Measurements from ENCODE around the gene STK11IP.

Gene STK11IP

DNA sequence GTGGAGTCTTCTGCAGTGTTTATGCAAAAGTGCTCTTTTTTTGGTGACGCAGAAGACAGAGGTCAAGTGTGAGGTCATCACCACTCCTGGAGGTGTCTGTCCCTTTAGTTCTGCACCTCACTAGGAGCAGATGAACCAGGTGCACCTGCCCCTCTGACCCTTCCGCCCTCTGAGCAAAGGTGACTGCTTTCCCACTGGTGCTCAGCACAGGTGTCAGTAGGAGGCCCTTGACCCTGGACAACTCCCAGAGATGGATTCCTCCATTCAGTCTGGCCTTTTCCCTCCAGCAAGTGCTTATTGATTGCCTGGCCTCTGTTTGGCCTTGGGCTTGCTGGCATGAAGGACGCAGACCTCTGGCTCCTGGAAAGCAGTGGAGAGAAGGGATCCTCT lies 21.1 kb downstream of the STK11IP start:
- DNase-seq: no peak

- DNase-seq: no peak
These were observed 21.6 kb downstream of the STK11IP start for GRCh38 chr2:219619235-219619634.

DNA sequence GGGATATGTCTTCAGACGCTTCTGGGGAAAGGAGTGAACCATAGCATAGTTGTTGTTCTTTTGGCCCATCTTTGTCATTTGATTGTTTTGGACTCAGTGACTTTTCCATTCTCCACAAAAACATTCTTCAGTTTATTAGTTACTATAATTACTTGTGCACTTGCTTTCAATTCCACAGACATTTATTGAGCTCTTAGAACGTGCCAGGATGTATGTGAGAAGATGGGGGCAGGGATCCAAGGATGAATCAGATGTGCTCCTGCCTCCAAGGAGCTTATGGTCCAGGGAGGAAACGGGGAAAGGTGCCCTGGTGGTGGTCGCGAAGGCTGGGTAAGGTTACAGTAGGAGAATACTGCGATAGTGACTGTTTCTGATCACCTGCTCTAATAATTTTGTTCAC lies 22.9 kb downstream of the STK11IP start:
- no peak for DNase-seq

DNA sequence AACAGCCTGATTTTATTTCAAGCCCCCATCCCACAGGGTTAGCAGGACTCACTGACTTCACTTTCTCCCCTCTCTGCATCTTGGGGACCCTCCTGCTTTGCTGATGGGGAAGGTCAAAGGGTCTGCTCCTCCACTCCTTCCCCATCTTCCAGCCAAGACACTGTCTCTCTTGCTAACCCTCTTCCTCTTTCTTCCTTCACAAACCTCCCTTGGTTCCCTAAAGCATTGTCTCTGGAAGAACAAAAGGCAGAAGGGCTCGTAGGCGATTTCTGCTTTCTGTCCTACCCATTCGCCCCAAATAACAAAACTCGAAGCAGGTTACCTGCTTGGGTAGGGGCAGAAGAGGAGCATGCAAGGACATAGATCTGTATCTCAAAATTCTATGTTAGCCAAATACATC lies 24.3 kb downstream of the STK11IP start:
- DNase-seq: no peak

DNA sequence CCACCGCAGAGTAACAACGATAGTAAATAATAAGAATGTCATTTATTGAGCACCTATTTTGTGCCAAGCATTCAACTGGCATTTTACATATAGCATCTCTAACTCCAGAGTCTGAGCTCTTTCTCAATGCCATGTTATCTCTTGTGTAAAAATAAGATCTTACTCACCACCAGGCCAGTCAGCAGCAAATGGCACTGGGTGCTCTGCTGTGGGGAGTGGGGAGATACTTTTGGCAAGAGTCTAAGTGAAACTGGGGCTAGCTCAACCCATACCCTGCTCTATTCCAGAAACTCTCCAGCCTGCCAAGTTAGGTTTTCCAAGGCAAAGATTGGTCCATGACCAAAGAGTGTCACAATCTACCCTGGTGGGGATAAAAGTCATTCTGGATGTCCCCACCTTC lies 24.8 kb downstream of the STK11IP start:
- DNase-seq: no peak

DNA sequence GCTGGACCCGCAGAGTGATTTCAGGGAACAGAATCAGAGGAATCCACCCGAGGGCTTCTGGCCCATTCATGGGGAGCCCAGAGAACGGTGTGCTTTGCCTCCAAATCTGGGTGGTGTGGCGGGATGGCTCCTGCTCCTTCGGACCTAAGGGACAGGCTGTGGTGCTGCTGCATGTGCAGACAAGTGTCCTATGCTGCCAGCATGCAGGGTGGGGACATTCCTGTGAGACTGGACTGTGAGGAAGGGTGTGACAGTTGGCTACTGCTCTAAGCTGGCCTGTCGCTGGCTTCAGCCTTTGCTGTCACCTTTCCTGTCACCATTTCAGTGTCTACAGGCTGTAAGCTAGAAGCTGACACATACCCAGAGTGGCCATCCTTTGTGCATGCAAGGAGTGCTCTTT lies 26.9 kb downstream of the STK11IP start:
- DNase-seq: no peak

- DNase-seq: no peak
These were observed 27.5 kb downstream of the STK11IP start for GRCh38 chr2:219625179-219625578.

DNA sequence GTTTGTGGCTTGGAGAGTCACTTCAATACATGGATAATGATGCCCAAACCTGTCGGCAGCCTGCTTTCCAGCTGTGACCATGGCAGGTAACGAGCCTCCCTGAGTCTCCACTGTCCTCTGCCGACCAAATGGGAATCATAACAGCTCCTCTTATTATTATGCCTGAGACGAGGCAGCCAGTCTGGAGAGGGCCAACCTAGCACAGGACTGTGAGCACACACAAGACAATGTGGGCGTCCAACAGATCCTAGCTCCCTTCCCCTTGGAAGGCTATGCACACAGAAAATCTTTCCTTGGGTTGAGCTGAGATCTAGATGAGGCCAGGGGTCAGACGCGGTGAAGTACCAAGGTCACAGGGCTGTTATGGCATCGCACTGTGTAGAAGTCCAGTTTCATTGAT lies 28.9 kb downstream of the STK11IP start:
- DNase-seq: no peak

DNA sequence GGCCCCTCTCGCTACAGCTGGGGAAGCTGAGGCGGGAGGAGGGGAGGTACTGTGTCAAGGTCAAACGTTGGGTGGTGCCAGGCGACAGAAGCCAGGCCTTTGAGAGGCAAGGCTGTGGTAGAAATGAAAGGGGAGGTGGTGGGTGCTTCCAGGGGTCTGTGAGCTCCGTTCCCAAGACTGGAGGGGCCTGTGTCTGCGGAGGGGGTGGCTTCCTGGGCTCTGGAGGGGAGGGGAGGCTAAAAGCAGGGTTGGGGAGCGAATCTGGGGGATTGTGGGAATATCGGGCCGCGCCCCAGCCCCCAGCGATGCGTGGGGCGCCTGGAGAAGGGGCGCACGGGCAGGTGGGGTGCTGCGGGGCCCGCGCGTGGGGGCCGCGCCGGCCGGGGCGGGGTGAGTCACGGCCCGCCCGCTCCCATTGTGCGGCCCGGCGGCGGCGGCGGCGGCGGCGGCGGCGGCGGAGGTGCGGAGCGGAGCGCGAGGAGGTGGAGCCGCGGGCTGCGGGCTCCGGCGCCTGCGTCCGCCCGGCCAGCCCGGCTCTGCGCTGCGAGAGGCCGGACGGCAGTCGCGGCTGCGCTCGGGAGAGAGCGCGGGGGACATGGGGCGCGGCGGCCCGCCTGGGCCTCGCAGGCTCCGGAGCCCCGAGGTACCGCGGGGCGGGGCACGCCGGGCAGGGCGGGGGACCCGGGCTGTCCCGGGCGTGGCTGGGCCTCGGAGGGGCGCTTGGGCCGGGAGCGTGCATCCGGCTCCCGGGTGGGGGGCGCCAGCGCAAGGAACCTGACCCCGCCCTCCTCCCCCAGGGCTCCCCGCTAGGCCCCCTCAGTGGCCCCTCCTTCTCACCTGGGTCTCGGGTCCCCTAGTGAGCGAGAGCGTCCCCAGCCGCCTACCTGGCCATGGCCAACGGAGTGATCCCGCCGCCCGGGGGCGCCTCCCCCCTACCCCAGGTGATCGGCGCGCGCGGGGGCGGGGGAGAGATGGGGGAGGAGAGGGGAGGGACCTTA lies 29.7 kb downstream of the STK11IP start, which contains the start of gene SLC4A3:
SLC4A3 (plus strand) TSS at position 528 of the 998 bp plus-strand sequence; CDS start at position 891, 363 bp downstream.
- peak; percentile 7 for DNase-seq

GRCh38 chr2:219628235-219628985 lies 30.8 kb downstream of the STK11IP start:
- DNase-seq: no peak

DNA sequence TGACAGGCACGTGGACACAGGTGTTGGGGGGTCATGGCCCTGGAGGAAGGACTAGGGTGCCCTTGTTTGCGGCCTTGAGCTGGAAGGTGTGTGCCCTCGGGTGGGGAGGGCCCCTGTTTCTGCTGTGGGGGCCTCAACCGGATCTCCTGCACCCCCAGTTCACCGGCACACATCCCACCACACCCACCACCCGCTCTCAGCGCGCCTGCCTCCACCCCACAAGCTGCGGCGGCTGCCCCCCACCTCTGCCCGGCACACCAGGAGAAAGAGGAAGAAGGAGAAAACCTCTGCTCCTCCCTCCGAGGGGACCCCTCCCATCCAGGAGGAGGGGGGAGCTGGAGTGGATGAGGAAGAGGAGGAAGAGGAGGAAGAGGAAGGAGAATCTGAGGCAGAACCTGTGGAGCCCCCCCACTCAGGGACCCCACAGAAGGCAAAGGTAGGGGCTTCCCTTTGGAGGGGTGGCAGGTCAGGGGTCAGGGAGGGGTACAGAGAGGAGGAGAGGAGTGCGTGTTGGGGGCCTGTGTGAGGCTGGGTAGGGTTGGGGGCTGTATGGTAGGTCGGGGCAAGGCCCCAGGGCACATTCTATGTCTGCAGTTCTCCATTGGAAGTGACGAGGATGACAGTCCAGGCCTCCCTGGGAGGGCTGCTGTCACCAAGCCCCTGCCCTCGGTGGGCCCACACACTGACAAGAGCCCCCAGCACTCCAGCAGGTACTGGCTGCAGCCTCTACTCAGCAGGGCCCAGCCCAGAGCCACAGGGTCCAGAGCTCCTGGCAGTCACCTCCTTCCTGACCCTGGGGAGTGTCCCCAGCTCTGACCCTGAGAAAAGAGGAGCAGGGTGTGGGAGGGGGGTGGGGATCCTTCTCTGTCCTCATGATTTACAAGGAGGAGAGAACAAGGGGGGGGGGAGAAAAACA lies 31.6 kb downstream of the STK11IP start:
- DNase-seq: no peak

GRCh38 chr2:219629976-219630695 lies 32.5 kb downstream of the STK11IP start:
- DNase-seq: no peak

DNA sequence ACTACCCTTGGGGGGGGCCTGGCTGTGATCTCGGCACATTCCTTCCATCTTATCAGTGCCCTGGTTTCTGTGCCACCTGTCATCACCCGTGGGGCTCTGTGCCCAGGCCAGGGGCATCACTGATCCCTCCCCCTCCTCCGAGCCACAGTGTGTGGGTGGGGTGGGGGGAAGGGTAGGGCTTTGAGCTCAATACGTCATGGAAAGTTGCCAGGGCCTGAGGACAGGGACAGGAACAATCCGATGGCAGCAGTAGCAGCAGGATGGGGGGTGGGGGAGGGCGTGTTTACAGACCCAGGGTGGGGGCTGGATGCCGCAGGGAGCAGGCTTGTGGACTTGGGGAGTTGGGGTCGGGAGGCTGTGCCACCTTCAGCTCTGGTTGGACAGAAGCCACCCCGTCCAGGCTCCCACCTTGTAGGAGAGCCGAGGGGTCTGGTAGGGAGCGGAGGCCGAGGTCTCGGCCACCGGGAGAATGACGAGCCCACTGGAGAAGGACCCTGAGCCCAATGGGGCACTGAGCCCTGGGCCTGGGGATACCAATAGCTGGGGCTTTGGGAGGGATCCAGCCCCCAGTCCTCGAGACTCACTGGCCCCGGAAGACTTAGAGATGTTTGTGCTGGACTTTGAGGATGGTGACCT lies 33.2 kb downstream of the STK11IP start:
- no peak for DNase-seq

- DNase-seq: no peak
These were observed 33.8 kb downstream of the STK11IP start for GRCh38 chr2:219631406-219631891.

GRCh38 chr2:219631904-219632759 lies 34.5 kb downstream of the STK11IP start:
- no peak for DNase-seq

- DNase-seq: no peak
These were observed 35.1 kb downstream of the STK11IP start for GRCh38 chr2:219632760-219633105.

- DNase-seq: no peak
These were observed 35.8 kb downstream of the STK11IP start for GRCh38 chr2:219633276-219634065.

- no peak for DNase-seq
These were observed 36.7 kb downstream of the STK11IP start for GRCh38 chr2:219634171-219634940.
